Neural cell (in vitro differentiated cells): ENCODE results near the gene HLA-C. TPM values are rescaled to one million over a fixed set of nuclear protein-coding genes. Genes with fewer than 3 reads are reported as not detected.

Source experiments
- H2AFZ ChIP-seq: fragments of 200-600, 300-800 bp; sonication (generic), shearing (Covaris generic); 2 replicates; pipeline ENCODE4 v1.6.0; 2014; ENCODE audit warnings: low read depth, mild to moderate bottlenecking, antibody characterized with exemption, low read length, moderate library complexity
- H3F3A ChIP-seq: fragments of 200-600 bp; shearing (Covaris generic); 2 replicates; pipeline ENCODE4 v1.6.1; 2016; ENCODE audit warnings: mild to moderate bottlenecking, moderate library complexity, mixed read lengths, antibody characterized with exemption, low read length; ENCODE audit not compliant: insufficient read depth, poor library complexity, severe bottlenecking
- H3K27ac ChIP-seq: fragments of 200-600, 300-800 bp; sonication (generic), shearing (Covaris generic); 2 replicates; pipeline ENCODE4 v1.5.1; 2014; ENCODE audit warnings: mild to moderate bottlenecking, low read length, moderate library complexity
- H3K27me3 ChIP-seq: fragments of 300-800, 200-600 bp; sonication (generic), shearing (Covaris generic); 2 replicates; pipeline ENCODE4 v1.6.0; 2014; ENCODE audit warnings: mild to moderate bottlenecking, low read depth, low read length, moderate library complexity; ENCODE audit not compliant: insufficient read depth
- H3K36me3 ChIP-seq: fragments of 300-800, 200-600 bp; sonication (generic), shearing (Covaris generic); 2 replicates; pipeline ENCODE4 v1.5.1; 2014; ENCODE audit warnings: mild to moderate bottlenecking, antibody characterized with exemption, low read length, moderate library complexity; ENCODE audit not compliant: insufficient read depth
- H3K4me2 ChIP-seq: fragments of 300-800, 200-600 bp; sonication (generic), shearing (Covaris generic); 2 replicates; pipeline ENCODE4 v1.6.0; 2014; ENCODE audit warnings: mild to moderate bottlenecking, low read length
- H3K4me3 ChIP-seq: fragments of 300-800, 200-600 bp; sonication (generic), shearing (Covaris generic); 2 replicates; pipeline ENCODE4 v1.5.1; 2014; ENCODE audit warnings: mild to moderate bottlenecking, low read length, moderate library complexity
- H3K79me2 ChIP-seq: fragments of 200-600 bp; shearing (Covaris generic); replicated peaks from 2 replicates; pipeline ENCODE4 v1.6.0; 2014; ENCODE audit warnings: mild to moderate bottlenecking, low read length, moderate library complexity; ENCODE audit not compliant: insufficient read depth
- H3K9ac ChIP-seq: fragments of 300-800, 200-600 bp; sonication (generic), shearing (Covaris generic); 2 replicates; pipeline ENCODE4 v1.6.1; 2016; ENCODE audit warnings: mild to moderate bottlenecking, low read length, mixed read lengths
- H3K9me2 ChIP-seq: fragments of 200-600 bp; shearing (Covaris generic); 2 replicates; pipeline ENCODE4 v1.6.1; 2016; ENCODE audit warnings: mild to moderate bottlenecking, low read length, mixed read lengths; ENCODE audit not compliant: insufficient read depth
- H3K9me3 ChIP-seq: fragments of 200-600, 300-800 bp; sonication (generic), shearing (Covaris generic); 2 replicates; pipeline ENCODE4 v1.6.1; 2016; ENCODE audit warnings: mild to moderate bottlenecking, mixed run types, low read length, moderate library complexity, mixed read lengths
- H4K20me1 ChIP-seq: fragments of 200-600 bp; shearing (Covaris generic); 2 replicates; pipeline ENCODE4 v1.6.1; 2016; ENCODE audit warnings: mild to moderate bottlenecking, mixed run types; ENCODE audit not compliant: insufficient read depth
- CTCF ChIP-seq: fragments of 450-650 bp; IDR thresholded peaks from 2 replicates; pipeline ENCODE4 v1.5.1; 2014; ENCODE audit warnings: antibody characterized with exemption, mild to moderate bottlenecking, moderate library complexity; ENCODE audit not compliant: poor library complexity, severe bottlenecking
- EP300 ChIP-seq: fragments of 450-650 bp; conservative IDR thresholded peaks from 2 replicates; pipeline ENCODE4 v1.6.1; 2014; ENCODE audit warnings: antibody characterized with exemption, mild to moderate bottlenecking, moderate library complexity; ENCODE audit not compliant: poor library complexity, severe bottlenecking
- EZH2 ChIP-seq: fragments of 200-600, 300-800 bp; shearing (Covaris generic), sonication (generic); IDR thresholded peaks from 2 replicates; pipeline ENCODE4 v1.6.1; 2014; ENCODE audit warnings: antibody characterized with exemption, low read length, borderline replicate concordance, mild to moderate bottlenecking; ENCODE audit not compliant: insufficient read depth, poor library complexity, severe bottlenecking
- MXI1 ChIP-seq: fragments of 450-650 bp; conservative IDR thresholded peaks from 2 replicates; pipeline ENCODE4 v1.6.1; 2014; ENCODE audit warnings: antibody characterized with exemption, mild to moderate bottlenecking; ENCODE audit not compliant: poor library complexity, severe bottlenecking
- POLR2AphosphoS5 ChIP-seq: IDR thresholded peaks from 2 replicates; pipeline ENCODE4 v1.6.1; 2012
- RAD21 ChIP-seq: fragments of 450-650 bp; conservative IDR thresholded peaks from 2 replicates; pipeline ENCODE4 v1.6.1; 2014; ENCODE audit warnings: antibody characterized with exemption, mild to moderate bottlenecking, moderate library complexity
- REST ChIP-seq: IDR thresholded peaks from 2 replicates; pipeline ENCODE4 v1.6.1; 2012; ENCODE audit warnings: borderline replicate concordance
- SMC3 ChIP-seq: fragments of 450-650 bp; conservative IDR thresholded peaks from 2 replicates; pipeline ENCODE4 v1.6.1; 2014; ENCODE audit warnings: antibody characterized with exemption, mild to moderate bottlenecking, moderate library complexity; ENCODE audit not compliant: poor library complexity
- TAF1 ChIP-seq: IDR thresholded peaks from 2 replicates; pipeline ENCODE4 v1.6.1; 2012; ENCODE audit warnings: low read depth
- polyA plus RNA-seq: library from polyadenylated mRNA; depleted of rRNA; stranded (reverse); fragments of >200 nt; gene quantifications from 2 replicates; pipeline ENCODE4 v1.2.3, GENCODE V29; 2014

Gene HLA-C
- polyA plus RNA-seq, 1 donor from 2014 or later = 18.0 TPM

GRCh38 chr6:31317036-31317435 lies 45.1 kb upstream of the HLA-C start:
- no peak overlapping the region for H3K9ac ChIP-seq
- no peaks in the 10 kb centered on the region for H3K27me3 ChIP-seq
- H3K4me2 ChIP-seq = no peak overlapping the region
- H2AFZ ChIP-seq = no peak overlapping the region
- no peaks in the 10 kb centered on the region for H3K9me3 ChIP-seq
- H3K36me3 ChIP-seq = no peaks in the 10 kb centered on the region
- no peaks in the 10 kb centered on the region for H4K20me1 ChIP-seq
- H3F3A ChIP-seq = no peaks in the 10 kb centered on the region
- TF ChIP-seq REST (no peak), MXI1 (no peak), CTCF (no peak), POLR2AphosphoS5 (no peak), EP300 (no peak), TAF1 (no peak), EZH2 (no peak), RAD21 (no peak), SMC3 (no peak)
- H3K4me3 ChIP-seq = no peak overlapping the region
- no peaks in the 10 kb centered on the region for H3K9me2 ChIP-seq
- no peaks in the 10 kb centered on the region for H3K79me2 ChIP-seq
- H3K27ac ChIP-seq = no peak overlapping the region

- Histone ChIP-seq H3K79me2 (no peaks in the 10 kb centered on the region), H3K27me3 (peaks cover 10% of the 10 kb centered on the region), H3K4me2 (no peak overlapping the region), H3F3A (no peaks in the 10 kb centered on the region), H4K20me1 (no peaks in the 10 kb centered on the region), H3K9me3 (no peaks in the 10 kb centered on the region), H3K36me3 (no peaks in the 10 kb centered on the region), H3K9ac (no peak overlapping the region), H3K4me3 (no peak overlapping the region), H3K27ac (no peak overlapping the region), H3K9me2 (no peaks in the 10 kb centered on the region), H2AFZ (no peak overlapping the region)
- no peak for TF ChIP-seq POLR2AphosphoS5
- TF ChIP-seq EZH2 = no peak
- no peak for TF ChIP-seq EP300
- TF ChIP-seq TAF1 = no peak
- no peak for TF ChIP-seq REST
- TF ChIP-seq SMC3 = no peak
- TF ChIP-seq MXI1 = no peak
Measured at GRCh38 chr6:31309641-31310040, 37.7 kb upstream of the HLA-C start.
